ENCODE measurements around the gene TMEM151B. TPM values are rescaled to one million over a fixed set of nuclear protein-coding genes. Genes with fewer than 3 reads are reported as not detected.

The TMEM151B gene
- total RNA-seq, 2 experiments from 2014 or later: not detected

DNA sequence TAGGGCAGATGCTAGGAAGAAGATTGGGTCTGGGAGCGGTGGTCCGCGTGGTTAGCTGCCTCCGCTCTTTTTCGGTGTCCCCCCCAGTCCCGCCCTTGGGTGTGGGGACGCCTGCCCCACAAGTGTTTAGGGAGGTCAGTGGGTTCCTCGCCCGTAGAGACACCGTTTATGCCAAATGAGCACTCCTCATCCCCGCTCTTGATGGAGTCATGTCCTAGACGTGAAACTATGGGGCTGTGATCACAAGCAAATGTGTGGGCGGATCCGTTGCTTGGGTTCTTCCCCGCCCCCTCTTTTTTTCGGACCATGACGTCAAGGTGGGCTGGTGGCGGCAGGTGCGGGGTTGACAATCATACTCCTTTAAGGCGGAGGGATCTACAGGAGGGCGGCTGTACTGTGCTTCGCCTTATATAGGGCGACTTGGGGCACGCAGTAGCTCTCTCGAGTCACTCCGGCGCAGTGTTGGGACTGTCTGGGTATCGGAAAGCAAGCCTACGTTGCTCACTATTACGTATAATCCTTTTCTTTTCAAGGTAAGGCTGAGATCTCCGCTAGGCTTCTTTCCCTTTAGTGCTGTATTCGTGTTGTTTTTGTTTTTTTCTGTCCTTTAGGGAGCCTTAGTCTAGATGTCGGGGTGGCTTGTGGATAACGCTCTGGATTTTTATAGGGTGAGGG, 23.4 kb upstream of the TMEM151B start, which contains the start of gene HSP90AB1:
TSS of gene HSP90AB1 (plus strand) at position 439 of the 675 bp plus-strand sequence. CDS start 1,529 bp downstream, outside the sequence.
- Mint-ChIP-seq H3K4me1 (peaks cover 49% of the 10 kb centered on the region), H3K9me3 (no peaks in the 10 kb centered on the region), H3K27ac (peak within 1 kb of the TSS; percentile 97), H3K27me3 (no peaks in the 10 kb centered on the region), H3K4me3 (peak within 1 kb of the TSS; percentile 99), H3K36me3 (ENCODE audit: low read depth) (peaks cover 50% of the 10 kb centered on the region)
- CTCF ChIA-PET: interaction anchor here (0.6 to 4.6 kb wide), 7 partner anchors 9 to 1362 kb away, joined by 3 to 32 read pairs (median 12); partner anchors contain the start of genes SLC29A1 and SLC35B2
- DNase-seq: peak; percentile 98
- POLR2A ChIA-PET: interaction anchor here (0.5 to 6.0 kb wide), 28 partner anchors 8 to 1129 kb away, joined by 3 to 136 read pairs (median 5); partner anchors contain the start of genes AARS2, CDC5L, GTPBP2 and MRPL14

DNA sequence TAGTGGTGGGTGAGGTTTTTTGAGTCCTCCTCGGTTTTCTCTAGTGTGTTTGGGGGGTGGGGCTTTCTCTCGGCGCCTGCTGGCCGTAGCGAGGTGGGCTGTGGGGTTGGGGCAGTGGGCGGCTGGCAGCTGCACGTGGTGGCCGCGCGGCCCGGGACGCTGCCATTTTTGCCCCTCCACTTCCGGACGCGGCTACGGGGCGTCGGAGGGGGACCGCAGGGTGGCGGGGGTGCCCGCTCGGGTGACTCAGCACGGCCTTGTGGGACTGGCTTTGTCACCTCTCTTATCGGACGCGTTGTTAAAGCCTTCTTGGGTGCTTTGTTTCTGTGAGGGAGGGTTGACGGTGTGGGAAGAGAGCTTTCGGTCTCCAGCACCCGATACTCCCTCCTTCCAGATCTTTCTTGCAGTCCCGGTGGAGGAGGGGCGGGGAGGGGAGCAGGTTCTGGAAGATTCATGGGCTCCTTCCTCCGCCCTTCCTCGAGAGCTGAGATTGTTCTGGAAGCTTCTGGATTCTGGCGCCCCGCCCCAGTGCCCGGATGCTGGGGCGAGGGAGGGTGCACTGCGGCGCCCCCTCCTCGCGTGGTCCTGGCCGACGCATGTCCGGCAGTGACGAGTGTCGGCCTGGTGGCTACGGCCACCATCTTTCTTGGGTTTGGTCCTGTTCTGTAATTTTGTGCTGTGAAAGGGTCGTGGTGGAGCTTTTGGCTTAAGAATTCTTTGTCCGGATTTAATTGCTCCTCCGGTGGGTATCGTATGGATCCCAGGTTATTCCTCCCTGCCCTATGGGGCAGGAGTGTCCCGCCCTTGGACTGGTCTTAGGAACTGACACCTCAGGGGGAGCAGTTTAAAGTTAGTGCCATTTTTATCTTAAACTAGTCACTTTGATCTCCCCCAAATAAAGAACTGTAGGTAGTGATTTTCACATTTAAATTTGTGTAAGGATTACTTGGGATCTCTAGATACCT, 22.6 kb upstream of the TMEM151B start:
- Mint-ChIP-seq H3K4me3 (peak overlapping the region; percentile 99), H3K27ac (peak overlapping the region; percentile 97), H3K27me3 (no peaks in the 10 kb centered on the region), H3K9me3 (no peaks in the 10 kb centered on the region), H3K36me3 (ENCODE audit: low read depth) (peaks cover 56% of the 10 kb centered on the region), H3K4me1 (peaks cover 54% of the 10 kb centered on the region)
- POLR2A ChIA-PET: interaction anchor here (0.8 to 6.0 kb wide), 24 partner anchors 8 to 673 kb away, joined by 3 to 136 read pairs (median 6); partner anchors contain the start of genes AARS2, CDC5L, GTPBP2 and MRPL14
- CTCF ChIA-PET: interaction anchor here (0.6 to 4.6 kb wide), 8 partner anchors 9 to 658 kb away, joined by 3 to 32 read pairs (median 8); partner anchors contain the start of genes SLC29A1 and SLC35B2
- peak; percentile 91 for DNase-seq

DNA sequence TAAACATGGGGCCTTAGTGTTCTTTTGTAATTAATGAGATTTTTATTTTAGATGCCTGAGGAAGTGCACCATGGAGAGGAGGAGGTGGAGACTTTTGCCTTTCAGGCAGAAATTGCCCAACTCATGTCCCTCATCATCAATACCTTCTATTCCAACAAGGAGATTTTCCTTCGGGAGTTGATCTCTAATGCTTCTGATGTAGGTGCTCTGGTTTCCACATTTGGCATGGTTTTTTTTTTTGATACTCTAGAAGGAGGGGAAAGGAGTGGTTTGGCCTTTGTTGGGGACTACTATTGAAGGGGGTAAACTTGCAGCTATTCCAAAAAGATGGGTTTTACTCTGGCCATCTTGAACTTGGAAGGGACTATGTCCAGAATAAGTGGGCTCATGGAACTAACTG, 21.7 kb upstream of the TMEM151B start:
- ChIA-PET POLR2A (interaction anchor here (5.3 to 6.0 kb wide), 3 partner anchors 7 to 24 kb away, joined by 88 to 136 read pairs (median 110); partner anchors contain the start of genes NFKBIE, SLC29A1 and SLC35B2), CTCF (interaction anchor here (1.3 to 4.6 kb wide), 4 partner anchors 8 to 57 kb away, joined by 3 to 32 read pairs (median 12); partner anchors contain the start of genes SLC29A1 and SLC35B2)
- no peaks in the 10 kb centered on the region for H3K9me3 Mint-ChIP-seq
- peaks cover 63% of the 10 kb centered on the region for H3K4me1 Mint-ChIP-seq
- peak overlapping the region; percentile 97 for H3K27ac Mint-ChIP-seq
- no peaks in the 10 kb centered on the region for H3K27me3 Mint-ChIP-seq
- peak overlapping the region; percentile 99 for H3K4me3 Mint-ChIP-seq
- DNase-seq: no peak
- H3K36me3 Mint-ChIP-seq (ENCODE audit: low read depth): peaks cover 66% of the 10 kb centered on the region

DNA sequence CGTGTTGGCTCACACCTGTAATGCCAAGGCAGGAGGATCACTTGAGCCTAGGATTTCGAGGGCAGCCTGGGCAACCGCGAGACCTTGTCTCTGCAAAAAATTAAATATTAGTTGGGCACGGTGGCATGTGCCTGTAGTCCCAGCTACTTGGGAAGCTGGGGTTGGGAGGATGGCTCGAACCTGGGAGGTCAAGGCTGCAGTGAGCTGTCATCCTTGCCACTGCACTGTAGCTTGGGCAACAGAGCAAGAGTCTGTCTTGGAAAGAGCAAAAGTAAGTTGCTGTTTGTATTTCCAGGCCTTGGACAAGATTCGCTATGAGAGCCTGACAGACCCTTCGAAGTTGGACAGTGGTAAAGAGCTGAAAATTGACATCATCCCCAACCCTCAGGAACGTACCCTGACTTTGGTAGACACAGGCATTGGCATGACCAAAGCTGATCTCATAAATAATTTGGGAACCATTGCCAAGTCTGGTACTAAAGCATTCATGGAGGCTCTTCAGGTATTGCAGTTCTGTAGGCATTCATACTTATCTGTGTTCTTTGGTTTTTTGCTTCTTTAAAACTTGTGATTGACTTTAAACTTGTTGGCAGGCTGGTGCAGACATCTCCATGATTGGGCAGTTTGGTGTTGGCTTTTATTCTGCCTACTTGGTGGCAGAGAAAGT, 21.0 kb upstream of the TMEM151B start:
- H3K27ac Mint-ChIP-seq: peak overlapping the region; percentile 97
- CTCF ChIA-PET: interaction anchor here (2.8 kb wide), 1 partner anchor 25 kb away, joined by 12 read pairs; the partner anchor contains the start of gene SLC29A1
- H3K9me3 Mint-ChIP-seq: no peaks in the 10 kb centered on the region
- peaks cover 71% of the 10 kb centered on the region for H3K36me3 Mint-ChIP-seq (ENCODE audit: low read depth)
- H3K4me1 Mint-ChIP-seq: peaks cover 69% of the 10 kb centered on the region
- peak overlapping the region; percentile 99 for H3K4me3 Mint-ChIP-seq
- no peak for DNase-seq
- H3K27me3 Mint-ChIP-seq: no peaks in the 10 kb centered on the region
- POLR2A ChIA-PET: interaction anchor here (0.9 to 6.0 kb wide), 4 partner anchors 6 to 138 kb away, joined by 3 to 136 read pairs (median 99); partner anchors contain the start of genes CDC5L, NFKBIE, SLC29A1 and SLC35B2

DNA sequence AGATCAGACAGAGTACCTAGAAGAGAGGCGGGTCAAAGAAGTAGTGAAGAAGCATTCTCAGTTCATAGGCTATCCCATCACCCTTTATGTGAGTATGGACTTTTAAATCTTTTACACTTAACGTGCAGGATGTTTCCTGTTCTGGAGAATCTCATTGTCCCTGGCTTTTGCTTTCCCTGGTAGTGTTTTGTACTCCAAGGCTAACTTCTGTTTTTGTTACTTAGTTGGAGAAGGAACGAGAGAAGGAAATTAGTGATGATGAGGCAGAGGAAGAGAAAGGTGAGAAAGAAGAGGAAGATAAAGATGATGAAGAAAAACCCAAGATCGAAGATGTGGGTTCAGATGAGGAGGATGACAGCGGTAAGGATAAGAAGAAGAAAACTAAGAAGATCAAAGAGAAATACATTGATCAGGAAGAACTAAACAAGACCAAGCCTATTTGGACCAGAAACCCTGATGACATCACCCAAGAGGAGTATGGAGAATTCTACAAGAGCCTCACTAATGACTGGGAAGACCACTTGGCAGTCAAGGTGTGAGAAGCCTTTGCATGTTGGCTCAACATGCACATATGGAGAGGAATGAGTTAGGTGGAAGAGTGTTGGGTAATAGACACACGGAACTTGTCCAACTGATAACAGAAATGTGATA, 20.1 kb upstream of the TMEM151B start:
- Mint-ChIP-seq H3K9me3 (no peaks in the 10 kb centered on the region), H3K27me3 (no peaks in the 10 kb centered on the region), H3K4me1 (peaks cover 75% of the 10 kb centered on the region), H3K36me3 (ENCODE audit: low read depth) (peaks cover 81% of the 10 kb centered on the region), H3K27ac (peak overlapping the region; percentile 76), H3K4me3 (peak overlapping the region; percentile 55)
- ChIA-PET POLR2A (interaction anchor here (5.7 to 6.8 kb wide), 2 partner anchors 14 to 15 kb away, joined by 64 to 110 read pairs; partner anchors contain the start of gene NFKBIE), CTCF (no interaction called here)
- no peak for DNase-seq

DNA sequence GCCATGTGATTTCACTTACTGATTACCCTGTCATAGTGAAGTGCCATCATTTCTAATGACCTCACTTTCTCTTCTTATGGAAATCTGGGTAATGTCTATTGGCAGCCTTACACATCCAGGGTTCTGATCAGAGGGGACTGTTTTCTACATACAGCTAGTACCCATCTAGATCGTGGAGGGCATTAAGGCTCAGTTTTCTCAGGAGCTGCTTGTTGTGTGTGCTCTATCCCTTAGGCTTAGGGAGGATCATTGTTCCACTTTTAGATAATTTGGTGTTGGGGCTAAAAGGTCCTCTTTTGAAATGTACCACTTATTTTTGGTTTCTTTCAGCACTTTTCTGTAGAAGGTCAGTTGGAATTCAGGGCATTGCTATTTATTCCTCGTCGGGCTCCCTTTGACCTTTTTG, 19.5 kb upstream of the TMEM151B start:
- H3K4me1 Mint-ChIP-seq: peaks cover 75% of the 10 kb centered on the region
- H3K27ac Mint-ChIP-seq: no peak overlapping the region
- H3K27me3 Mint-ChIP-seq: no peaks in the 10 kb centered on the region
- CTCF ChIA-PET: interaction anchor here (1.7 kb wide), 1 partner anchor 28 kb away, joined by 4 read pairs; the partner anchor contains the start of gene SLC29A1
- peaks cover 86% of the 10 kb centered on the region for H3K36me3 Mint-ChIP-seq (ENCODE audit: low read depth)
- POLR2A ChIA-PET: interaction anchor here (1.8 to 6.8 kb wide), 2 partner anchors 14 to 16 kb away, joined by 5 to 64 read pairs; partner anchors contain the start of gene NFKBIE
- no peak for DNase-seq
- H3K9me3 Mint-ChIP-seq: no peaks in the 10 kb centered on the region
- H3K4me3 Mint-ChIP-seq: no peak overlapping the region

DNA sequence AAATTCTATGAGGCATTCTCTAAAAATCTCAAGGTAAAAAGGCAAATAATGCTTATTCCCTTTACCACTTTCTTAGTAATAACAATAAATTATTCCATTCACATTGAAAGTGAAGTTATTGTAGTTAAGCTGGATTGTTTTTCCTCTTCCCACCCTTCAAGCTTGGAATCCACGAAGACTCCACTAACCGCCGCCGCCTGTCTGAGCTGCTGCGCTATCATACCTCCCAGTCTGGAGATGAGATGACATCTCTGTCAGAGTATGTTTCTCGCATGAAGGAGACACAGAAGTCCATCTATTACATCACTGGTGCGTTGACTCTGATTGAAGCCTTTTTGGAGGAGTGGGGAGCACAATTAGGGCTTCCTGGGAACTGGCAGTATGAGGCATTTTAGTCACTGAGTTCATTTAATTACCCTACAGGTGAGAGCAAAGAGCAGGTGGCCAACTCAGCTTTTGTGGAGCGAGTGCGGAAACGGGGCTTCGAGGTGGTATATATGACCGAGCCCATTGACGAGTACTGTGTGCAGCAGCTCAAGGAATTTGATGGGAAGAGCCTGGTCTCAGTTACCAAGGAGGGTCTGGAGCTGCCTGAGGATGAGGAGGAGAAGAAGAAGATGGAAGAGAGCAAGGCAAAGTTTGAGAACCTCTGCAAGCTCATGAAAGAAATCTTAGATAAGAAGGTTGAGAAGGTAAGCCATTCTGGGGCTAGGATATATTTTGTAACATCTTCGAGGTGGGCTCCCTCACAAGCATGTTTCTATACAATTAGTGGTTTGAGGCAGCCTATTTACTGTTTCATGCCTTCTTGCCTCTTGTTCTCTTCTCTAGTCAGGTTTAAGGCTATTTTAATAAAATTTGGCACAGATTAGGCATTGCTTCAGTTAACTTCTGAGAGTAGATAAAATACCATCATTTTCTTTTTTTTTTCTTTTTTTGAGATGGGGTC, 18.4 kb upstream of the TMEM151B start:
- Mint-ChIP-seq H3K27ac (no peak overlapping the region), H3K4me1 (peaks cover 82% of the 10 kb centered on the region), H3K27me3 (no peaks in the 10 kb centered on the region), H3K9me3 (no peaks in the 10 kb centered on the region), H3K36me3 (ENCODE audit: low read depth) (peaks cover 88% of the 10 kb centered on the region), H3K4me3 (no peak overlapping the region)
- CTCF ChIA-PET: interaction anchor here (1.6 to 1.7 kb wide), 2 partner anchors 29 to 61 kb away, joined by 3 to 4 read pairs; partner anchors contain the start of genes AARS2 and SLC29A1
- POLR2A ChIA-PET: interaction anchor here (1.1 to 6.8 kb wide), 4 partner anchors 9 to 29 kb away, joined by 3 to 64 read pairs (median 4); partner anchors contain the start of gene NFKBIE
- DNase-seq: no peak

DNA sequence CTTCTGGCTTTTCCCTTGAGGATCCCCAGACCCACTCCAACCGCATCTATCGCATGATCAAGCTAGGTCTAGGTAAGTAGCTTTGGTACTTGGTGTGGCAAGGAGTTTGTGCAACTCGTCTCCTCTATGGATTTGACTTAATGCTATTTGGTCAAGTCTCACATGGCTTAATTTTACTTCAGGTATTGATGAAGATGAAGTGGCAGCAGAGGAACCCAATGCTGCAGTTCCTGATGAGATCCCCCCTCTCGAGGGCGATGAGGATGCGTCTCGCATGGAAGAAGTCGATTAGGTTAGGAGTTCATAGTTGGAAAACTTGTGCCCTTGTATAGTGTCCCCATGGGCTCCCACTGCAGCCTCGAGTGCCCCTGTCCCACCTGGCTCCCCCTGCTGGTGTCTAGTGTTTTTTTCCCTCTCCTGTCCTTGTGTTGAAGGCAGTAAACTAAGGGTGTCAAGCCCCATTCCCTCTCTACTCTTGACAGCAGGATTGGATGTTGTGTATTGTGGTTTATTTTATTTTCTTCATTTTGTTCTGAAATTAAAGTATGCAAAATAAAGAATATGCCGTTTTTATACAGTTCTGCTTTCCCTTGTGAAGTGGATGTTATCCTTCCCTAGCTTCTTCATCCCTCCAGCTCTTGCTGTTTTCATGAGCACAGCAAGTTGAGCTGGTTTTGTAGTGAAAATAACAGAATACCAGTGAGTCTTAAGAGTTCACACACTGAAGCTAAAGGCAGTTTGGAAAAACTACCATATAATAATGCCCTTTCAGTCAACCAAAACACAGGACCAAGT, 16.7 kb upstream of the TMEM151B start:
- DNase-seq: peak; percentile 72
- Mint-ChIP-seq H3K27me3 (no peaks in the 10 kb centered on the region), H3K36me3 (ENCODE audit: low read depth) (peaks cover 80% of the 10 kb centered on the region), H3K27ac (peak overlapping the region; percentile 16), H3K9me3 (no peaks in the 10 kb centered on the region), H3K4me3 (no peak overlapping the region), H3K4me1 (peaks cover 86% of the 10 kb centered on the region)
- ChIA-PET POLR2A (interaction anchor here (1.1 to 6.8 kb wide), 4 partner anchors 7 to 130 kb away, joined by 3 to 136 read pairs (median 34); partner anchors contain the start of genes HSP90AB1, NFKBIE and SLC29A1), CTCF (interaction anchor here (0.8 to 1.3 kb wide), 3 partner anchors 11 to 27 kb away, joined by 3 to 6 read pairs (median 4); no protein-coding TSS in a partner anchor)

DNA sequence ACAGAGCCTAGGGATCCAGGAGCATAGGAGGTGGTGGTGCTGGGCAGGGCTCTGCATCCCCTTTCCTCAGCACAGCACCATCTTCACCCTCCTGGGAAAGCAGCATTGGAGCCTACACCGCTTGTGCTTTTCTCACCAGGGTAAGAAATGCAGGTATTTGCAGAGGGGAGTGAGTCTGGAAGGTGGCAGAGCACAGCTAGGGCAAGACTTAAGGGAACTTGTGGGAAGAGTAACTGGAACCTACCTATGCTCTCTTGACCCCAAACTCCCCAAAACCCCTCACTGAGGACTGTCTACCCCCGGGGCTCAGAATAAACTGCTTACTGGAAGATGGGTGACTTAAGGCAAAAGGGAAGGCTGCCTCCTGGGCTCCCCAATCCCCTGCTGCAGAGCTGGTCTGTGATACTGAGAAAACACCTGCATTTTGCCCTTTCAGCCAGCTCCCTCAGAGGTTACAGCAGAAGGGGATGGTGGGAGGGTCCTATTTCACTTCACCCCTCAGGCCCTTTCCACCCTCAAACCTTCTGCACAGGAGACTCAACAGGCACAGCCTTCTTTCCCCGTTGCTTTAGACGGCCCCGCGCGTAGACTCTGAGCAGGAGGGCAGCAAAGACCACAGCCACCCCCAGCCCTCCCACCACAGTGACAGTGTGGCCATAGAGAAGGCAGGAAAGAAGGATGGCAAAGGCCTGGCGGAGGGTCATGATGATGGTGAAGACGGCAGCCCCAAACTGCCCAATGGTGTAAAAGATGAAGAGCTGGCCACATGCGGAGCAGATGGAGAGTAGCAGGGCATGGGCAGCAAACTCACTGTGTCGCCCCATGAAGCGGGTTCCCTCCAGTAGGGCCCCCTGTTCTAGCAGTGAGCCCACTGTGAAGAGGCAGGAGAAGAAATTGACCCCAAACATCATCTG, 15.8 kb upstream of the TMEM151B start:
- POLR2A ChIA-PET: interaction anchor here (1.0 to 6.8 kb wide), 6 partner anchors 8 to 131 kb away, joined by 3 to 136 read pairs (median 13); partner anchors contain the start of genes HSP90AB1, NFKBIE and SLC29A1

More for the DNA sequence above, 15.8 kb upstream of the TMEM151B start:
- CTCF ChIA-PET: interaction anchor here (0.8 to 3.7 kb wide), 7 partner anchors 9 to 51 kb away, joined by 3 to 15 read pairs (median 4); partner anchors contain the start of genes NFKBIE and SLC29A1
- Mint-ChIP-seq H3K36me3 (ENCODE audit: low read depth) (peaks cover 77% of the 10 kb centered on the region), H3K27ac (peak overlapping the region; percentile 82), H3K4me1 (peaks cover 79% of the 10 kb centered on the region), H3K4me3 (no peak overlapping the region), H3K27me3 (no peaks in the 10 kb centered on the region), H3K9me3 (no peaks in the 10 kb centered on the region)
- no peak for DNase-seq

Measured in activated CD4-positive, alpha-beta memory T cell treated with anti-CD3 and anti-CD28 coated beads, Interleukin-2, amount 10 ng/mL, durations not matched to agents 7 days and 5 days (primary cell).